ENCODE results near the gene SARS1. TPM values are rescaled to one million over a fixed set of nuclear protein-coding genes. Genes with fewer than 3 reads are reported as not detected.

The SARS1 gene
- total and polyA plus RNA-seq, 2 of the 8 experiments (the other 6 are each of a cell fraction or from before 2014, with no cell fraction given): 83.1 to 146 TPM

DNA sequence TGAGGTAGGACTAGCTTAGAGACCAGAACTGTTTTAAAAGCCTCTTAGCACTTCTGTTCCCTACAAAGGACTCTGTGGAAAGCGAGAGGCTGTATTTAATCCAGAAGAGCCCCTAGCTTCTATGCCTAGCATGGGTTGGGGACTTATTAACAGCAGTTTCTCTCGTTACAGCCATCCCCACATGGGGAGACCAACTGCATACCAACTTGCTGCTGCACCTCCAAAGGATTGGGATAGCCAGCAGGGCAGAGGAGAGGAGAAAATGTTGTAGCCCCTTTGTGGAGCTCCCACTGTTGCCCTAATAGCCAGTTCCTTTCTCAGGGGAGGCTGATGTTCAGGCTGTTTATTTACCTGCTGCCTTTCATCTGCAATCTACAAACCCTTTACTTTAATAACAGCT lies 24.7 kb downstream of the SARS1 start:
- Histone ChIP-seq H2BK12ac (ENCODE audit: low read depth, low read length) (0 out of 2 replicates have a peak overlapping the region, but pooled peaks have one; percentile 28), H3K9me3 (ENCODE audit: insufficient read depth in 2 of 2, low read depth in 1 of 2, low read length in 1 of 2) (no peaks in the 10 kb centered on the region), H3K4ac (replicated peaks; ENCODE audit: insufficient read length, low read depth, low read length) (no peak overlapping the region), H3K4me2 (ENCODE audit: insufficient read depth in 1 of 2, low read depth in 2 of 2, low read length in 2 of 2) (0 out of 4 replicates have a peak overlapping the region, but pooled peaks of 1 of the 2 experiments have one; percentile 0), H3K18ac (ENCODE audit: extremely low read depth, low read length) (no peak overlapping the region), H2BK15ac (ENCODE audit: low read length) (no peak overlapping the region), H3K4me1 (replicated peaks in 1 of 4; ENCODE audit: control insufficient read depth in 3 of 4, insufficient read depth in 4 of 4, low read length in 3 of 4) (peaks cover 21 to 44% (median 31%) of the 10 kb centered on the region in 4 experiments), H3K79me2 (ENCODE audit: control insufficient read depth in 1 of 2, insufficient read depth in 2 of 2, low read length in 2 of 2) (no peaks in the 10 kb centered on the region), H3K4me3 (ENCODE audit: extremely low read depth in 1 of 4, insufficient read depth in 2 of 4, low read depth in 3 of 4, low read length in 4 of 4) (no peak overlapping the region), H4K20me1 (replicated peaks in 1 of 2; ENCODE audit: control insufficient read depth in 1 of 2, insufficient read depth in 2 of 2, low read length in 2 of 2) (no peaks in the 10 kb centered on the region), H2AFZ (ENCODE audit: low read length) (no peak overlapping the region), H3K14ac (ENCODE audit: insufficient read length) (no peak overlapping the region), H4K8ac (ENCODE audit: extremely low read depth, insufficient read depth, low read length) (no peak overlapping the region), H3K27ac (ENCODE audit: low read depth, low read length) (no peak overlapping the region), H3K27me3 (replicated peaks in 1 of 4; ENCODE audit: control insufficient read depth in 3 of 4, extremely low read depth in 1 of 4, insufficient read depth in 3 of 4, low read length in 3 of 4) (no peaks in the 10 kb centered on the region), H2BK120ac (replicated peaks; ENCODE audit: low read depth, low read length) (no peak overlapping the region), H4K5ac (ENCODE audit: insufficient read length, low read depth, low read length) (no peak overlapping the region), H3K36me3 (ENCODE audit: control insufficient read depth in 2 of 4, insufficient read depth in 4 of 4, low read length in 3 of 4) (peaks cover 17 to 52% (median 34%) of the 10 kb centered on the region in 4 experiments), H3K23me2 (ENCODE audit: low read depth, low read length) (0 out of 2 replicates have a peak, but pooled peaks cover 3% of the 10 kb centered on the region), H2AK5ac (ENCODE audit: low read depth, low read length) (no peak overlapping the region), H2BK20ac (ENCODE audit: low read length) (no peak overlapping the region), H2BK5ac (ENCODE audit: low read depth, low read length) (peak overlapping the region; percentile 82; the same call in 1 of the 2 replicates), H3K23ac (ENCODE audit: insufficient read length) (no peak overlapping the region), H3K56ac (replicated peaks; ENCODE audit: insufficient read length, low read depth, low read length) (no peak overlapping the region), H3K9ac (replicated peaks in 1 of 4; ENCODE audit: extremely low read depth in 1 of 4, low read depth in 3 of 4, low read length in 3 of 4) (no peak overlapping the region), H3K79me1 (ENCODE audit: low read depth, low read length) (0 out of 2 replicates have a peak, but pooled peaks cover 2% of the 10 kb centered on the region), H4K91ac (replicated peaks; ENCODE audit: insufficient read length, low read length) (no peak overlapping the region)
- WGBS, 2 experiments (ENCODE audit: extremely low coverage in 1 of 2, insufficient coverage in 1 of 2, insufficient read length in 1 of 2, insufficient replicate concordance in 2 of 2, low coverage in 1 of 2, low lambda C conversion rate in 2 of 2, missing lambda C conversion rate in 1 of 2): 92% methylated on average over 2 of the region's 2 CpGs; no CpG with 5 or more reads in 1 of the 2 experiments
- no peak for TF ChIP-seq FOSL1 (IDR thresholded peaks at IDR 0.05; ENCODE audit: insufficient read depth, low read depth, low read length)
- TF ChIP-seq GTF2F1 (IDR thresholded peaks at IDR 0.05; ENCODE audit: borderline replicate concordance, low read depth, low read length): no peak
- TF ChIP-seq MAFK (IDR thresholded peaks at IDR 0.05; ENCODE audit: low read depth, low read length): no peak
- no peak for TF ChIP-seq ASH2L (IDR thresholded peaks at IDR 0.05; ENCODE audit: low read length)
- TF ChIP-seq MAX (IDR thresholded peaks at IDR 0.05): no peak
- no peak for TF ChIP-seq SP2 (IDR thresholded peaks at IDR 0.05; ENCODE audit: low read length)
- TF ChIP-seq JUND (IDR thresholded peaks at IDR 0.05; ENCODE audit: low read length): no peak
- TF ChIP-seq EP300 (IDR thresholded peaks at IDR 0.05; ENCODE audit: borderline replicate concordance in 1 of 2, low read depth in 2 of 2, low read length in 2 of 2): no peak
- TF ChIP-seq EGR1 (IDR thresholded peaks at IDR 0.05; ENCODE audit: borderline replicate concordance, low read depth, low read length): no peak
- no peak for FAIRE-seq
- DNase-seq (ENCODE audit: low read depth in 1 of 2, low spot score in 2 of 2): no peak
- ChIA-PET POLR2A (ENCODE audit: partially characterized antibody) (interaction anchor here (0.9 to 15.9 kb wide), 10 partner anchors 8 to 774 kb away, joined by 3 to 252 read pairs (median 10); partner anchors contain the start of genes CELSR2 and SARS1), CTCF (ENCODE audit: partially characterized antibody) (interaction anchor here (0.6 to 28.7 kb wide), 10 partner anchors 8 to 160 kb away, joined by 3 to 651 read pairs (median 19); partner anchors contain the start of genes CELSR2, SARS1 and SORT1)
